ENCODE data around the gene CREB3L4.

DNA sequence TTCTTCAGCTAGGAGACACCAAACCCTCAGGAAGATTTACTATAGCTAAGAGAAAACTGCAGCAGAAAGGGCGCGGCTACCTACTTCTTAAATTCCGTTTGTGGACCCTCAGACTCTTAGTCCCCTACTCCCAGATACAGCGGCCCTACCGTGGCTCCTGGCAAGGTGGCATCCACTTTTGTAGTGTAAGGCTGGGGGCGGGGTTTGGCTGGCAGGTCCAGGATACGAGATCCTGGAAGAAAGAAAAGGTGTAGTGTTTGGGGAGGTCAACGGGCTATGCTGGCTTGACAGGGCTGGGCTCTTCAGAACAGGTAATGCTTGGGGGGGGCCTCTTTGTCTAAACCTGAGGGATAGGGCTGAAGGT is 280 bp downstream of the CREB3L4 start:
- TF ChIP-seq SUZ12 (IDR thresholded peaks at IDR 0.05; ENCODE audit: extremely low read depth, insufficient read depth, insufficient read length) (no peak), ZNF274 (IDR thresholded peaks at IDR 0.05; ENCODE audit: low read depth, low read length) (no peak)
